K562 (cell line): ENCODE measurements around the gene SENP8.

Experiments
- PBX2 ChIP-seq, 2 experiments: IDR thresholded peaks in 1 of 2; conservative IDR thresholded peaks in 1 of 2; 2 replicates each; pipeline ENCODE4 v1.6.1; 2016; ENCODE audit warnings: low read depth in 2 of 2, mild to moderate bottlenecking in 1 of 2, missing compliant biosample characterization in 1 of 2, missing genetic modification characterization in 1 of 2, moderate library complexity in 1 of 2
- ZNF134 ChIP-seq: fragments of 250-450 bp; sonication (Bioruptor Pico); conservative IDR thresholded peaks from 2 replicates; pipeline ENCODE4 v1.4.0; 2020
- TF ChIP-seq, protein P1 (sequence below), 3 experiments: fragments of 200-800 bp in 1 of 3; sonication (Bioruptor generic) in 1 of 3; sonication (generic) in 1 of 3; formaldehyde crosslinking in 1 of 3; IDR thresholded peaks; 2 replicates each; pipeline versions ENCODE4 v1.6.1 to v1.8.0; 2016 to 2022; ENCODE audit warnings: mild to moderate bottlenecking in 2 of 3, missing compliant biosample characterization in 2 of 3, missing genetic modification characterization in 2 of 3, missing genetic modification reagents in 1 of 3
- TF ChIP-seq, protein P2 (sequence below), 3 experiments: IDR thresholded peaks in 2 of 3; conservative IDR thresholded peaks in 1 of 3; 2 replicates each; pipeline ENCODE4 v1.5.1; 2011 to 2012; ENCODE audit warnings: low read length in 3 of 3, mild to moderate bottlenecking in 3 of 3, control low read depth in 2 of 3, improper control_type of control experiment in 1 of 3, inconsistent platforms in 1 of 3, low read depth in 1 of 3, mixed read lengths in 1 of 3, moderate library complexity in 1 of 3; ENCODE audit not compliant: insufficient read depth in 2 of 3

GRCh38 chr15:72163719-72164118 lies 45.5 kb downstream of the SENP8 start:
- TF ChIP-seq, protein P1, sequence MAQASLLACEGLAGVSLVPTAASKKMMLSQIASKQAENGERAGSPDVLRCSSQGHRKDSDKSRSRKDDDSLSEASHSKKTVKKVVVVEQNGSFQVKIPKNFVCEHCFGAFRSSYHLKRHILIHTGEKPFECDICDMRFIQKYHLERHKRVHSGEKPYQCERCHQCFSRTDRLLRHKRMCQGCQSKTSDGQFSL (CRISPR knock-in tag; IDR thresholded peaks at IDR 0.05) = no peak
- TF ChIP-seq, protein P1 (tag; IDR thresholded peaks at IDR 0.05) = no peak
- TF ChIP-seq ZNF134 (no peak), PBX2 (CRISPR knock-in tag; IDR thresholded peaks at IDR 0.05; ENCODE audit: low read depth) (no peak), PBX2 (tag; conservative IDR thresholded peaks at IDR 0.05; ENCODE audit: low read depth) (no peak)
- TF ChIP-seq, protein P2, sequence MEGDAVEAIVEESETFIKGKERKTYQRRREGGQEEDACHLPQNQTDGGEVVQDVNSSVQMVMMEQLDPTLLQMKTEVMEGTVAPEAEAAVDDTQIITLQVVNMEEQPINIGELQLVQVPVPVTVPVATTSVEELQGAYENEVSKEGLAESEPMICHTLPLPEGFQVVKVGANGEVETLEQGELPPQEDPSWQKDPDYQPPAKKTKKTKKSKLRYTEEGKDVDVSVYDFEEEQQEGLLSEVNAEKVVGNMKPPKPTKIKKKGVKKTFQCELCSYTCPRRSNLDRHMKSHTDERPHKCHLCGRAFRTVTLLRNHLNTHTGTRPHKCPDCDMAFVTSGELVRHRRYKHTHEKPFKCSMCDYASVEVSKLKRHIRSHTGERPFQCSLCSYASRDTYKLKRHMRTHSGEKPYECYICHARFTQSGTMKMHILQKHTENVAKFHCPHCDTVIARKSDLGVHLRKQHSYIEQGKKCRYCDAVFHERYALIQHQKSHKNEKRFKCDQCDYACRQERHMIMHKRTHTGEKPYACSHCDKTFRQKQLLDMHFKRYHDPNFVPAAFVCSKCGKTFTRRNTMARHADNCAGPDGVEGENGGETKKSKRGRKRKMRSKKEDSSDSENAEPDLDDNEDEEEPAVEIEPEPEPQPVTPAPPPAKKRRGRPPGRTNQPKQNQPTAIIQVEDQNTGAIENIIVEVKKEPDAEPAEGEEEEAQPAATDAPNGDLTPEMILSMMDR (IDR thresholded peaks at IDR 0.05 in 2 of 3, conservative IDR thresholded peaks at IDR 0.05 in 1 of 3; ENCODE audit: insufficient read depth in 2 of 3, low read depth in 1 of 3, low read length in 3 of 3) = no peak
